Activated T-helper 9 cell treated with anti-CD3 and anti-CD28 coated beads, Interleukin-2, amount 50 U/mL, for 16 hours (primary cell): ENCODE results near the gene GNG7.
"Not testable (repeated sequence)": the region's sequence is repeated elsewhere in the genome, so short reads cannot be mapped to it uniquely, and the experiment has no call there.

Source experiments
- DNase-seq: peaks from one replicate; pipeline ENCODE4 v3.0.0-alpha.2; 2020; ENCODE audit warnings: low read depth

Gene GNG7

GRCh38 chr19:2463694-2464093 is 238.8 kb downstream of the GNG7 start:
- DNase-seq: not testable (repeated sequence)

GRCh38 chr19:2462635-2463421 is 239.7 kb downstream of the GNG7 start:
- no peak for DNase-seq

GRCh38 chr19:2461751-2462634 is 240.5 kb downstream of the GNG7 start:
- peak; percentile 47 for DNase-seq
